ENCODE measurements around the gene DHRS4L2.
"Not testable (repeated sequence)": the region's sequence is repeated elsewhere in the genome, so short reads cannot be mapped to it uniquely, and the experiment has no call there.

The DHRS4L2 gene

GRCh38 chr14:23988607-23989363 lies at the start of gene DHRS4L2:
Gene DHRS4L2, plus strand, starts transcription at chr14:23988929. Its CDS starts 19 bp downstream, at chr14:23988948.
- not testable (repeated sequence) for DNase-seq

GRCh38 chr14:23939607-23940326 lies 49.0 kb upstream of the DHRS4L2 start:
- DNase-seq = no peak

GRCh38 chr14:23941230-23941629 lies 47.5 kb upstream of the DHRS4L2 start:
- DNase-seq = no peak

- no peak for DNase-seq
These were observed 47.1 kb upstream of the DHRS4L2 start for GRCh38 chr14:23941669-23942068.

- no peak for DNase-seq
These were observed 46.1 kb upstream of the DHRS4L2 start for GRCh38 chr14:23942587-23942986.

- DNase-seq = not testable (repeated sequence)
These were observed 39.7 kb upstream of the DHRS4L2 start for GRCh38 chr14:23949069-23949468.

GRCh38 chr14:23950411-23951135 lies 38.2 kb upstream of the DHRS4L2 start:
- no peak for DNase-seq

- not testable (repeated sequence) for DNase-seq
These were observed 37.6 kb upstream of the DHRS4L2 start for GRCh38 chr14:23951136-23951466.

GRCh38 chr14:23951590-23952201 lies 37.0 kb upstream of the DHRS4L2 start:
- DNase-seq = no peak

GRCh38 chr14:23953116-23953463 lies 35.6 kb upstream of the DHRS4L2 start:
- not testable (repeated sequence) for DNase-seq

- DNase-seq = peak; percentile 90
These were observed 35.1 kb upstream of the DHRS4L2 start, which contains the start of gene DHRS4 for GRCh38 chr14:23953464-23954278. Gene DHRS4, plus strand, starts transcription at chr14:23953770. Its CDS starts 19 bp downstream, at chr14:23953789.

- DNase-seq = not testable (repeated sequence)
These were observed 34.5 kb upstream of the DHRS4L2 start for GRCh38 chr14:23954279-23954614.

- not testable (repeated sequence) for DNase-seq
These were observed 33.8 kb upstream of the DHRS4L2 start for GRCh38 chr14:23954965-23955364.

- DNase-seq = not testable (repeated sequence)
These were observed 32.9 kb upstream of the DHRS4L2 start for GRCh38 chr14:23955811-23956210.

GRCh38 chr14:23957913-23958569 lies 30.7 kb upstream of the DHRS4L2 start:
- not testable (repeated sequence) for DNase-seq

- DNase-seq = not testable (repeated sequence)
These were observed 27.8 kb upstream of the DHRS4L2 start for GRCh38 chr14:23960899-23961298.

GRCh38 chr14:23961704-23962103 lies 27.0 kb upstream of the DHRS4L2 start:
- DNase-seq = not testable (repeated sequence)

GRCh38 chr14:23969130-23969480 lies 19.6 kb upstream of the DHRS4L2 start:
- DNase-seq = not testable (repeated sequence)

- DNase-seq = peak; percentile 58
These were observed 19.0 kb upstream of the DHRS4L2 start for GRCh38 chr14:23969481-23970282.

- not testable (repeated sequence) for DNase-seq
These were observed 18.5 kb upstream of the DHRS4L2 start for GRCh38 chr14:23970283-23970659.

- not testable (repeated sequence) for DNase-seq
These were observed 15.6 kb upstream of the DHRS4L2 start for GRCh38 chr14:23973178-23973577.

Data from NCI-H1092 treated with DMSO at 0.1 percent for 48 hours (cell line).